Esophagus muscularis mucosa (tissue), 4 donors: ENCODE measurements around the gene LHPP. TPM values are rescaled to one million over a fixed set of nuclear protein-coding genes. Genes with fewer than 3 reads are reported as not detected.

ENCODE experiments used
- DNase-seq: peaks from one replicate; pipeline ENCODE4 v3.0.0-alpha.2; 2017; ENCODE audit errors: extremely low spot score
- H3K27ac ChIP-seq, 4 donors: fragments of 200-600 bp; sonication (generic); replicated peaks in 1 of 4; 1 replicate in 3 of 4; 2 replicates in 1 of 4; pipeline ENCODE4 v1.5.1; 2016 to 2019; ENCODE audit warnings: mild to moderate bottlenecking in 1 of 4
- H3K27me3 ChIP-seq, 4 donors: fragments of 200-600 bp; sonication (generic); one replicate each; pipeline versions ENCODE4 v1.5.1 to v1.6.0; 2016 to 2019
- H3K36me3 ChIP-seq, 4 donors: fragments of 200-600 bp; sonication (generic); one replicate each; pipeline ENCODE4 v1.5.1; 2016 to 2019
- H3K4me1 ChIP-seq, 4 donors: fragments of 200-600 bp; sonication (generic); one replicate each; pipeline ENCODE4 v1.5.1; 2016 to 2019
- H3K4me3 ChIP-seq, 4 donors: fragments of 200-600 bp; sonication (generic); 1 replicate in 2 of 4; 2 replicates in 2 of 4; pipeline ENCODE4 v1.5.1; 2016 to 2019; ENCODE audit warnings: mild to moderate bottlenecking in 4 of 4, moderate library complexity in 1 of 4
- H3K9me3 ChIP-seq, 4 donors: fragments of 200-600 bp; sonication (generic); 1 replicate in 3 of 4; 2 replicates in 1 of 4; pipeline ENCODE4 v1.5.1; 2016 to 2019
- CTCF ChIP-seq, 3 experiments: fragments of 200-600 bp in 2 of 3; fragments of 450-650 bp in 1 of 3; sonication (generic) in 2 of 3; IDR thresholded peaks; one replicate each; pipeline ENCODE4 v1.5.1; 2017 to 2019; ENCODE audit warnings: antibody characterized with exemption in 3 of 3, mild to moderate bottlenecking in 2 of 3, moderate library complexity in 1 of 3
- EP300 ChIP-seq: sonication (generic); formaldehyde crosslinking; IDR thresholded peaks from one replicate; pipeline ENCODE4 v1.6.1; 2017; ENCODE audit warnings: antibody characterized with exemption
- POLR2A ChIP-seq: fragments of 450-650 bp; IDR thresholded peaks from one replicate; pipeline ENCODE4 v1.6.1; 2017; ENCODE audit warnings: antibody characterized with exemption, moderate library complexity, mild to moderate bottlenecking, low read depth
- POLR2AphosphoS5 ChIP-seq, 2 donors: sonication (generic); formaldehyde crosslinking; IDR thresholded peaks; one replicate each; pipeline ENCODE4 v1.6.1; 2017; ENCODE audit warnings: antibody characterized with exemption in 2 of 2
- WGBS: methylation state at CpG from one replicate; pipeline ENCODE4 v1.1.5; 2018; 5-methylcytosine and 5-hydroxymethylcytosine counted together
- intact Hi-C: fragments of 100-400 bp; cut with DNase I; formaldehyde crosslinking; loops from one replicate; pipeline ENCODE4 v1.15.1; 2023
- total RNA-seq, 4 donors: library from RNA; depleted of rRNA; stranded (reverse); fragments of >200 nt; gene quantifications; one replicate each; pipeline versions ENCODE4 v1.1.0 to v1.2.1, GENCODE V29; 2016

The LHPP gene
- total RNA-seq, 4 donors from 2014 or later = 10.8 to 20.9 (median 15.7) TPM

DNA sequence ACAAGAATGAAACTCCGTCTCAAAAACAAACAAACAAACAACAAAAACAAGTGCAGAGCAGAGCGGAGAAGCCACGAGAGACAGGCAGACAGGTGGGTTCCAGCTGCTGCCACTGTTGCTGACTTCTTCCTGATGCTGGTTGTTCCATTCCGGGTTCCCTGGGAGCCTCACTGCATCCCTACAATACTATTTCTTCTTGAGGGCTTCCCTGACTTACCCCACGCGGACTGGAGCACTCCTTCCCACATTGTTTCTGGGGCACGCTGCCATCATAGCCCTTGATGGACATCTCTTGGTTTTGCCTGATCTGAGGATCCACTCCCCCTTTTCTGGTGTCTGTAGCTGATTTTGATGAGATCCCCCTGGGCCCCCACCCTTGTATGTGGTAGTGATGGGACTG is 6.2 kb upstream of the LHPP start:
- TF ChIP-seq POLR2AphosphoS5 (IDR thresholded peaks at IDR 0.05) (no peak), EP300 (no peak), CTCF (IDR thresholded peaks at IDR 0.05) (no peak), POLR2A (no peak)
- intact Hi-C loops = no loop called here
- H3K27ac ChIP-seq = no peak overlapping the region
- 61% methylated on average over 7 of the region's 7 CpGs for WGBS
- H3K36me3 ChIP-seq = no peaks in the 10 kb centered on the region
- H3K27me3 ChIP-seq = peaks cover 0 to 57% (median 9%) of the 10 kb centered on the region in 4 donors
- peaks cover 0 to 3% (median 2%) of the 10 kb centered on the region in 4 donors for H3K4me1 ChIP-seq
- no peak overlapping the region for H3K4me3 ChIP-seq
- no peaks in the 10 kb centered on the region for H3K9me3 ChIP-seq
- DNase-seq = no peak

GRCh38 chr10:124458473-124458872 is 3.1 kb upstream of the LHPP start:
- Histone ChIP-seq H3K4me3 (no peak overlapping the region), H3K27ac (no peak overlapping the region), H3K27me3 (peaks cover 0 to 27% (median 0%) of the 10 kb centered on the region in 4 donors), H3K9me3 (no peaks in the 10 kb centered on the region), H3K4me1 (peaks cover 0 to 13% (median 9%) of the 10 kb centered on the region in 4 donors), H3K36me3 (no peaks in the 10 kb centered on the region)
- WGBS = 92% methylated on average over 4 of the region's 4 CpGs
- DNase-seq = no peak
- TF ChIP-seq CTCF (IDR thresholded peaks at IDR 0.05) (no peak), POLR2AphosphoS5 (IDR thresholded peaks at IDR 0.05) (no peak), EP300 (no peak), POLR2A (no peak)
- intact Hi-C loops = no loop called here

GRCh38 chr10:124458889-124459288 is 2.7 kb upstream of the LHPP start:
- Histone ChIP-seq H3K4me1 (peaks cover 0 to 13% (median 9%) of the 10 kb centered on the region in 4 donors), H3K36me3 (no peaks in the 10 kb centered on the region), H3K27me3 (peaks cover 0 to 23% (median 0%) of the 10 kb centered on the region in 4 donors), H3K9me3 (no peaks in the 10 kb centered on the region), H3K27ac (no peak overlapping the region), H3K4me3 (no peak overlapping the region)
- TF ChIP-seq POLR2AphosphoS5 (IDR thresholded peaks at IDR 0.05) (no peak), CTCF (IDR thresholded peaks at IDR 0.05) (no peak), EP300 (no peak), POLR2A (no peak)
- 77% methylated on average over 2 of the region's 2 CpGs for WGBS
- intact Hi-C loops = no loop called here
- no peak for DNase-seq

GRCh38 chr10:124459395-124459794 is 2.2 kb upstream of the LHPP start:
- DNase-seq = no peak
- 79% methylated on average over 1 of the region's 1 CpG for WGBS
- no peak for TF ChIP-seq EP300
- TF ChIP-seq CTCF (IDR thresholded peaks at IDR 0.05) = no peak
- no peak for TF ChIP-seq POLR2A
- no peak for TF ChIP-seq POLR2AphosphoS5 (IDR thresholded peaks at IDR 0.05)
- no peaks in the 10 kb centered on the region for H3K9me3 ChIP-seq
- H3K4me1 ChIP-seq = peaks cover 0 to 13% (median 9%) of the 10 kb centered on the region in 4 donors
- peaks cover 0 to 21% (median 0%) of the 10 kb centered on the region in 4 donors for H3K27me3 ChIP-seq
- H3K27ac ChIP-seq = no peak overlapping the region
- no peak overlapping the region for H3K4me3 ChIP-seq
- intact Hi-C loops = no loop called here
- H3K36me3 ChIP-seq = no peaks in the 10 kb centered on the region

DNA sequence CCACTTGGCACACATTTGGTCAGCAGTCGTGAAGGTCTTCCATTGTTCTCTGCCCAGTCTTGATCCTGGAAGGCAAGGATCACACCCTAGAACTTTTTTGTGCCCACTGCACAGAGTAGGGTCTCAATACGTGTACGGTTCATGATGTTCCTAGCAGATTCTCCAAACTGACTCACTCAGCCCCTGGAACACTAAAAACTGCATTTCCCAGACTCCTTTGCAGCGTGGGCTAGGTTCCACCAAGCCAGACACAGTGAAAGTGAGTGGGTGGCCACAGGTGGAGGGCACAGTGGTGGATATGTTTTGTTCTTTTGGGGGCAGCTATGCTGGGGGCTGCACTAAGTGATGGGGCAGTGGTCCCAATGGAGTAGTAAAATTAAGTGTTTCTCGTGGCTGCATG is 1.5 kb upstream of the LHPP start:
- DNase-seq = no peak
- peaks cover 0 to 13% (median 0%) of the 10 kb centered on the region in 4 donors for H3K27me3 ChIP-seq
- H3K4me3 ChIP-seq = no peak overlapping the region
- TF ChIP-seq POLR2AphosphoS5 (IDR thresholded peaks at IDR 0.05) (no peak), CTCF (IDR thresholded peaks at IDR 0.05) (no peak)
- H3K9me3 ChIP-seq = no peaks in the 10 kb centered on the region
- peaks cover 0 to 13% (median 9%) of the 10 kb centered on the region in 4 donors for H3K4me1 ChIP-seq
- no peak overlapping the region for H3K27ac ChIP-seq
- WGBS = 85% methylated on average over 4 of the region's 5 CpGs
- H3K36me3 ChIP-seq = no peaks in the 10 kb centered on the region
- intact Hi-C loops = loop anchor here (5.0 kb wide), 1 partner anchor 38 kb away; no protein-coding TSS in a partner anchor
